Gastroesophageal sphincter (tissue), 4 donors: ENCODE measurements around the gene MRPS11. TPM values are rescaled to one million over a fixed set of nuclear protein-coding genes. Genes with fewer than 3 reads are reported as not detected.
"Not testable (repeated sequence)": the region's sequence is repeated elsewhere in the genome, so short reads cannot be mapped to it uniquely, and the experiment has no call there.

Source experiments
- ATAC-seq: fragments of 150-250 bp; one replicate; pipeline ENCODE4 v1.9.1; 2016; ENCODE audit warnings: mild to moderate bottlenecking, moderate library complexity
- H3K27ac ChIP-seq, 4 donors: fragments of 200-600 bp; sonication (generic) in 3 of 4; 1 replicate in 3 of 4; 2 replicates in 1 of 4; pipeline ENCODE4 v1.5.1; 2016 to 2019
- H3K27me3 ChIP-seq: fragments of 200-600 bp; sonication (generic); one replicate; pipeline ENCODE4 v1.5.1; 2019
- H3K36me3 ChIP-seq, 2 donors: fragments of 200-600 bp; sonication (generic); one replicate each; pipeline ENCODE4 v1.5.1; 2019; ENCODE audit warnings: control low read depth in 1 of 2
- H3K4me1 ChIP-seq, 3 donors: fragments of 200-600 bp; sonication (generic); 1 replicate in 2 of 3; 2 replicates in 1 of 3; pipeline ENCODE4 v1.5.1; 2016 to 2019; ENCODE audit warnings: control low read depth in 2 of 3
- H3K4me3 ChIP-seq, 2 donors: fragments of 200-600 bp; sonication (generic); one replicate each; pipeline ENCODE4 v1.5.1; 2019; ENCODE audit warnings: mild to moderate bottlenecking in 1 of 2, moderate library complexity in 1 of 2
- H3K9me3 ChIP-seq, 3 donors: fragments of 200-600 bp; sonication (generic); one replicate each; pipeline ENCODE4 v1.5.1; 2017 to 2019; ENCODE audit warnings: control low read depth in 2 of 3
- EP300 ChIP-seq: sonication (generic); formaldehyde crosslinking; IDR thresholded peaks from one replicate; pipeline ENCODE4 v1.6.1; 2017; ENCODE audit warnings: antibody characterized with exemption, mild to moderate bottlenecking
- POLR2A ChIP-seq, 2 donors: fragments of 450-650 bp; IDR thresholded peaks; one replicate each; pipeline ENCODE4 v1.6.1; 2017; ENCODE audit warnings: antibody characterized with exemption in 2 of 2, mild to moderate bottlenecking in 2 of 2, moderate library complexity in 1 of 2
- POLR2AphosphoS5 ChIP-seq: sonication (generic); formaldehyde crosslinking; IDR thresholded peaks from one replicate; pipeline ENCODE4 v1.6.1; 2017; ENCODE audit warnings: antibody characterized with exemption
- WGBS, 2 donors: methylation state at CpG; one replicate each; pipeline ENCODE4 v1.1.5; 2018; ENCODE audit warnings: low coverage in 1 of 2; 5-methylcytosine and 5-hydroxymethylcytosine counted together
- total RNA-seq, 4 donors: library from RNA; depleted of rRNA; stranded (reverse); fragments of >200 nt; gene quantifications; one replicate each; pipeline ENCODE4 v1.1.0, GENCODE V29; 2016
- TF ChIP-seq, protein P1 (sequence below), 4 experiments: fragments of 200-600 bp in 2 of 4; fragments of 450-650 bp in 2 of 4; sonication (generic) in 1 of 4; IDR thresholded peaks; one replicate each; pipeline ENCODE4 v1.5.1; 2017 to 2019; ENCODE audit warnings: antibody characterized with exemption in 4 of 4, mild to moderate bottlenecking in 2 of 4, moderate library complexity in 2 of 4

The MRPS11 gene
- total RNA-seq, 4 donors from 2014 or later: 19.5 to 27.5 (median 25.7) TPM

DNA sequence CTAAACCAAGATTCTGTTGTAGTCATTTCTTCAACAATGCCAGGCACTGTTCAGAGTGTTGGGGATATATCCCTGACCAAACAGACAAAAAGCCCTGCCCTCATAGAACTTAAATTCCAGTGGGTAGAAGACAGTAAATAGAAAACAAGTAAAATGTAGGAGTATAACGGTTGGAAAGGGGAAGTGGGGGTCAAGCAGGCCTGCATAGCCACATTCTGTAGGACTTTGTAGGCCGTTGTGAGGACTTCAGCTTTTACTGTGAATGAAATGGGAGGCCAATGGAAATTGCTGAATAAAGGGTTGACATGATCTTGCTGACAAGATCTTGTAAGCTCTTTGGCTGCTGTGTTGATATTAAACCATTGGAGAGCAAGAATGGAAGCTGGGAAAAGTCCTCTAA lies 1.8 kb downstream of the MRPS11 start:
- peaks cover 14 to 33% (median 17%) of the 10 kb centered on the region in 3 donors for H3K4me1 ChIP-seq
- TF ChIP-seq EP300 (no peak), POLR2A (IDR thresholded peaks at IDR 0.05) (no peak), POLR2AphosphoS5 (no peak)
- TF ChIP-seq, protein P1, sequence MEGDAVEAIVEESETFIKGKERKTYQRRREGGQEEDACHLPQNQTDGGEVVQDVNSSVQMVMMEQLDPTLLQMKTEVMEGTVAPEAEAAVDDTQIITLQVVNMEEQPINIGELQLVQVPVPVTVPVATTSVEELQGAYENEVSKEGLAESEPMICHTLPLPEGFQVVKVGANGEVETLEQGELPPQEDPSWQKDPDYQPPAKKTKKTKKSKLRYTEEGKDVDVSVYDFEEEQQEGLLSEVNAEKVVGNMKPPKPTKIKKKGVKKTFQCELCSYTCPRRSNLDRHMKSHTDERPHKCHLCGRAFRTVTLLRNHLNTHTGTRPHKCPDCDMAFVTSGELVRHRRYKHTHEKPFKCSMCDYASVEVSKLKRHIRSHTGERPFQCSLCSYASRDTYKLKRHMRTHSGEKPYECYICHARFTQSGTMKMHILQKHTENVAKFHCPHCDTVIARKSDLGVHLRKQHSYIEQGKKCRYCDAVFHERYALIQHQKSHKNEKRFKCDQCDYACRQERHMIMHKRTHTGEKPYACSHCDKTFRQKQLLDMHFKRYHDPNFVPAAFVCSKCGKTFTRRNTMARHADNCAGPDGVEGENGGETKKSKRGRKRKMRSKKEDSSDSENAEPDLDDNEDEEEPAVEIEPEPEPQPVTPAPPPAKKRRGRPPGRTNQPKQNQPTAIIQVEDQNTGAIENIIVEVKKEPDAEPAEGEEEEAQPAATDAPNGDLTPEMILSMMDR (IDR thresholded peaks at IDR 0.05): no peak
- WGBS, 2 donors: 81 to 82% methylated on average over 2 of the region's 2 CpGs
- no peak overlapping the region for H3K4me3 ChIP-seq
- H3K27ac ChIP-seq: no peak overlapping the region
- peaks cover 0 to 49% of the 10 kb centered on the region in 2 donors for H3K36me3 ChIP-seq
- H3K9me3 ChIP-seq: no peaks in the 10 kb centered on the region
- no peak for ATAC-seq
- H3K27me3 ChIP-seq: no peaks in the 10 kb centered on the region

DNA sequence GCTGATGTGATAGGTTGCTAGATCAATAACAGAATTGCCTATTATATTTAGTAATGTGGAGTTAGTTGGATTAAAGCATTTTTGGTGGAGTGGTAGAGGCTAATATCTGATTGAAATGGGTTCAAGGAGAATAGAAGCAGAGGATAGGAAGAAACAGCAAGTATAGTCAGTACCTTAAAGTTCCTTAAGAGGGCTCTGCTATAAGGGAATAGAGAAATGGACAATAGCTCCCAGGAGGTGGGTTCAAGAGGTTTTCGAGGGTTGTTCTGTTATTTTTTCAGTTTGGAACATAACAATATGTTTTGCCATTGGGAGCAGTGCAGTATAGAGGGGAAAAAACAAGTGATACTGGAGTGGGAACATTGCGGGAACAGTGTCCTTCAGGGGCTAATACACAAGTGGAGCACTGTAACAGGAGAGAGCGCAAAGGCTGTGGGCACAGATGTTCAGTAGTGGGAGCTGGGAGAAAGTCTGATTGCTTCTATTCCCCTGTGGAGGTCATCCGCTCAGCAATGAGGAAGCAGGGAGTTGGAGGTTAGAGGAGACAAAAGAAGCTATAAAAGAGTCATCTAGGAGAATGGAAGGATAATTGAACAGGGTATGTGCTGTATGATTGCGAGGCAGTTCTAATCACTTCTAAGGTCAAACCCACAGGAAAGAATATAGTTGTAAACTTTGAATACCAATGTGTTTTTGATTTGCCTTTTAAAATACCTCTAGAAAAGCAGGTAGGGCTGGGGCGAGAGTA lies 3.3 kb downstream of the MRPS11 start:
- TF ChIP-seq POLR2A (IDR thresholded peaks at IDR 0.05) (no peak), EP300 (no peak), POLR2AphosphoS5 (no peak)
- TF ChIP-seq, protein P1 (IDR thresholded peaks at IDR 0.05): no peak
- WGBS, 2 donors: 79 to 81% methylated on average over 5 to 6 of the region's 6 CpGs
- no peak for ATAC-seq
- Histone ChIP-seq H3K4me1 (peaks cover 13 to 26% (median 15%) of the 10 kb centered on the region in 3 donors), H3K27ac (no peak overlapping the region), H3K36me3 (peaks cover 0 to 50% of the 10 kb centered on the region in 2 donors), H3K4me3 (no peak overlapping the region), H3K9me3 (no peaks in the 10 kb centered on the region), H3K27me3 (no peaks in the 10 kb centered on the region)

DNA sequence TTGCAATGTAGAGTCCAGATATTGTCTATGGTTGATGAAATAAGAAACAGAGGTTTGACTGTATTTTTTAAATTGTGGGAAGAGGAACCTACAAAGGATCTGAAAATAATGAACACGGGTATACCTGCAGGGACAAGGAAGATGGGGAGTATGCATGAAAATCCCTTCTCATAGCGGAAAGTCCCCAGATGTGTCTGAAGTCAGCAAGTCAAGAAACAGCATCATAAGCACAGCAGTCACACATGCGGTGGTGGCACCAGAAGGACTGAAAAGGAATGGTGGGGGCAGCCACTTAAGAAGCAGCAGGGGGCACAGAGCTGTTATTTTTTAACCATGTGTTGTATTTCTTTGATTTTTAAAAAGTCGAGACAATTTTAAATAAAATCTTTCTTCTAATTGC lies 4.7 kb downstream of the MRPS11 start:
- Histone ChIP-seq H3K4me3 (no peak overlapping the region), H3K4me1 (peaks cover 6 to 22% (median 8%) of the 10 kb centered on the region in 3 donors), H3K27ac (no peak overlapping the region), H3K36me3 (peaks cover 0 to 65% of the 10 kb centered on the region in 2 donors), H3K9me3 (no peaks in the 10 kb centered on the region), H3K27me3 (no peaks in the 10 kb centered on the region)
- no peak for TF ChIP-seq POLR2AphosphoS5
- TF ChIP-seq POLR2A (IDR thresholded peaks at IDR 0.05): no peak
- TF ChIP-seq, protein P1 (IDR thresholded peaks at IDR 0.05): no peak
- TF ChIP-seq EP300: no peak
- 76 to 87% methylated on average over 4 of the region's 4 CpGs for whole genome bisulfite sequencing, 2 donors
- ATAC-seq: no peak

DNA sequence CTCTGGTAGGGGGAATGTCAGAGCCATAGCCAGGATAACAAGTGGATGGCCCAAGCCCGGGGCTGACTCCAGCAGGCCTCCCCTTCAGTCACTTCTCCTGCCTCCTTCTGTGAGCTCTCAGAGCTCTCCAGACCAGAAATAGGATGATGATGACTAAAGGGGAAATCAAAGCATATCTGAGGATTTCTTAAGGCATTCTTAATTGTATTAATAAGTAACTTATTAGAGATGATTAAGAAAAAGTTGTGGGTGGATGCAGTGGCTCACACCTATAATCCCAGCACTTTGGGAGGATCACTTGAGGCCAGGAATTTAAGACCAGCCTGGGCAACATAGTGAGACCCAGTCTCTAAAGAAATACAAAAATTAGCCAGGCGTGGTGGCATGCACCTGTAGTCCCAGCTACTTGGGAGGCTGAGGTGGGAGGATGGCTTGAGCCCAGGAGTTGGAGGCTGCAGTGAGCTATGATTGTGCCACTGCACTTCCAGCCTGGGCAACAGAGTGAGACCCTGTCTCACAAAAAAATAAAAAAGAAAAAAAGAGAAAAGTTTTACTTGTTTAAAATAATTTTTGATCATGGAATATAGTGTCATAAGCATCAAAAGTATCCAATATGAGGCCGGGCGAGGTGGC lies 6.3 kb downstream of the MRPS11 start:
- H3K4me1 ChIP-seq: peaks cover 0 to 13% (median 1%) of the 10 kb centered on the region in 3 donors
- not testable (repeated sequence) for H3K9me3 ChIP-seq, ATAC-seq, H3K4me3 ChIP-seq, H3K27ac ChIP-seq, H3K27me3 ChIP-seq
- 93 to 97% methylated on average over 2 to 3 of the region's 4 CpGs for WGBS, 2 donors
- peaks cover 0 to 80% of the 10 kb centered on the region in 2 donors for H3K36me3 ChIP-seq

DNA sequence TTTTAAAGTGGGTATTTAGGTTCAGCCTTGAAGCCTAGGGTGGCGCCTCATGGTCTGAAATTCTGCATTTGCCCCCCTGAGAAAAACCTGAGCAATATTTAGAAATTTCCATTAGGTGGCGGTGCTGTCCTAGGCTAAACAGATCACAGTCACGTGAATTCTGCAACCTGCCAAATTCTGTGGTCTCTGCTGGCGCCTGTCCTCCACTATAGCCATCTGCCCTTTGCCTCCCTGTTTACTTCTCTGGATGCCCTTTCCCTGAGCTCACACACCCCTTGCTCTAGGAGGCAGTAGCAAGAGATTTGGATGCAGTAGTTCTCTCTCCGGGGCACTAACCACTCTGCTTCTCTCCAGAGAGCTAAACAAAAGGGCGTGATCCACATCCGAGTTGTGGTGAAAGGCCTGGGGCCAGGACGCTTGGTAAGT lies 9.1 kb downstream of the MRPS11 start:
- peaks cover 0 to 99% of the 10 kb centered on the region in 2 donors for H3K36me3 ChIP-seq
- no peaks in the 10 kb centered on the region for H3K27me3 ChIP-seq
- no peaks in the 10 kb centered on the region for H3K9me3 ChIP-seq
- ATAC-seq: peak; percentile 43
- WGBS, 2 donors: 31 to 51% methylated on average over 7 of the region's 8 CpGs
- TF ChIP-seq POLR2A (IDR thresholded peaks at IDR 0.05) (no peak), POLR2AphosphoS5 (no peak), EP300 (no peak)
- TF ChIP-seq, protein P1 (IDR thresholded peaks at IDR 0.05): peak in 3 of 4 experiments; percentile 33 to 48 (median 42)
- H3K4me1 ChIP-seq: peaks cover 0 to 6% (median 0%) of the 10 kb centered on the region in 3 donors
- peak overlapping the region in 1 of 4 donors; percentile 35 for H3K27ac ChIP-seq
- no peak overlapping the region for H3K4me3 ChIP-seq
